Activated T-cell treated with anti-CD3 and anti-CD28 coated beads for 24 hours (primary cell): ENCODE measurements around the gene NINJ1.
A peak's percentile ranks its signal among the peaks of the same experiment; 100 is the strongest.
"Not testable (repeated sequence)": the region's sequence is repeated elsewhere in the genome, so short reads cannot be mapped to it uniquely, and the experiment has no call there.

Source experiments
- DNase-seq: peaks from one replicate; pipeline ENCODE4 v3.0.0-alpha.2; 2020; ENCODE audit warnings: low read depth

The NINJ1 gene

GRCh38 chr9:93118863-93119702, 15.0 kb downstream of the NINJ1 start:
- no peak for DNase-seq

- DNase-seq = no peak
Observed at GRCh38 chr9:93117924-93118862, 15.9 kb downstream of the NINJ1 start.

- DNase-seq = not testable (repeated sequence)
Observed at GRCh38 chr9:93117521-93117920, 16.5 kb downstream of the NINJ1 start.

- no peak for DNase-seq
Observed at GRCh38 chr9:93116072-93116961, 17.7 kb downstream of the NINJ1 start.

- DNase-seq = no peak
Observed at GRCh38 chr9:93115486-93116071, 18.5 kb downstream of the NINJ1 start.

- no peak for DNase-seq
Observed at GRCh38 chr9:93114984-93115335, 19.1 kb downstream of the NINJ1 start.

- DNase-seq = no peak
Observed at GRCh38 chr9:93114169-93114983, 19.7 kb downstream of the NINJ1 start.

- no peak for DNase-seq
Observed at GRCh38 chr9:93112864-93113389, 21.1 kb downstream of the NINJ1 start.

GRCh38 chr9:93112116-93112863, 21.8 kb downstream of the NINJ1 start:
- DNase-seq = no peak

- DNase-seq = no peak
Observed at GRCh38 chr9:93111371-93112115, 22.5 kb downstream of the NINJ1 start.

- DNase-seq = no peak
Observed at GRCh38 chr9:93111001-93111370, 23.1 kb downstream of the NINJ1 start.

- DNase-seq = no peak
Observed at GRCh38 chr9:93110311-93110855, 23.7 kb downstream of the NINJ1 start.

GRCh38 chr9:93108291-93109041, 25.6 kb downstream of the NINJ1 start:
- DNase-seq = peak; percentile 30

GRCh38 chr9:93107825-93108161, 26.3 kb downstream of the NINJ1 start:
- no peak for DNase-seq

- DNase-seq = no peak
Observed at GRCh38 chr9:93107151-93107824, 26.8 kb downstream of the NINJ1 start.

GRCh38 chr9:93105620-93106019, 28.4 kb downstream of the NINJ1 start:
- DNase-seq = no peak

- not testable (repeated sequence) for DNase-seq
Observed at GRCh38 chr9:93101086-93101485, 33.0 kb downstream of the NINJ1 start.

GRCh38 chr9:93100276-93100636, 33.8 kb downstream of the NINJ1 start:
- DNase-seq = no peak
